Measurements from ENCODE around the gene ANKRD23.

- TF ChIP-seq GATA2 (IDR thresholded peaks at IDR 0.05; ENCODE audit: low read depth, low read length) (no peak), GATA3 (IDR thresholded peaks at IDR 0.05; ENCODE audit: low read depth, low read length) (no peak)
These were observed 26.2 kb upstream of the ANKRD23 start, which contains the start of gene SEMA4C for GRCh38 chr2:96869822-96870625.
